ENCODE results near the gene PRKD1.
"Not testable (repeated sequence)": the region's sequence is repeated elsewhere in the genome, so short reads cannot be mapped to it uniquely, and the experiment has no call there.

The PRKD1 gene

DNA sequence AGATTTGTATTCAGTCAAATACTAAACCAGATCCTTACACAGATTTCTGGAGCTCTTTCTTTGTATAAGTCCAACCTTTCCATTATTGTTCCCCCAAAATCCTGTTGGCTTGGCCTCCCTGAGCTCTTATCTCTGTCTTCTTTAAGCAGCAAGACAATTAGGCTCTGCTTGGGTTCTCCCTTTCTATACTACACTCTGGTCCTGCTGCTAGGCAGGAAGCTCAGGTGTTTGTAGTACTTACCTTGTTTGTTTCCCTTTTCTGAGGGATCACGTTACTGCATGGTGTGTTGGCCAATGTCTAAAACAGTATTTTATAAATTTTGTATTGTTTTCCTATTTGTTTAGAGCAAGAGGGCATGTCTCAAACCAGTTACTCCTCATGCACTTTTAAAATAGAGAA, 192.9 kb downstream of the PRKD1 start:
- DNase-seq, result no peak

DNA sequence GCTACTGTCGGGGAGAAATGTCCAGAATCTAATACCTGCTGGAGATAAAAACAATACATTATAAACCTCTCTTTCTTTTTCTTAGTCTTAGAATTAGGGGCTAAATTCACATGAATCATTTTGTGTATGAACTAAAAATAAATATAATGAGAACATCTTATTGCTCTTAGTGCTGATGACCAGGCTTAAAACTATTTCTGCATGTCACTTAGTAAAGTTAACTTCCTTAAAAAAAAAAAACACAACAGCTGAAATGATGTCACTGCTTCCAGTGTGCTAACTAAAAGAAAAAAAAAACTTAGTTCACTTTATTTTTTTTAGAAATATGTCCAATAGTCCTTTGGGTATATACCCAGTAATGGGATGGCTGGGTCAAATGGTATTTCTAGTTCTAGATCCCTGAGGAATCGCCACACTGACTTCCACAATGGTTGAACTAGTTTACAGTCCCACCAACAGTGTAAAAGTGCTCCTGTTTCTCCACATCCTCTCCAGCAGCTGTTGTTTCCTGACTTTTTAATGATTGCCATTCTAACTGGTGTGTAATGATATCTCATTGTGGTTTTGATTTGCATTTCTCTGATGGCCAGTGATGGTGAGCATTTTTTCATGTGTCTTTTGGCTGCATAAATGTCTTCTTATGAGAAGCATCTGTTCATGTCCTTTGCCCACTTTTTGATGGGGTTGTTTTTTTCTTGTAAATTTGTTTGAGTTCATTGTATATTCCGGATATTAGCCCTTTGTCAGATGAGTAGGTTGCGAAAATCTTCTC, 200.9 kb downstream of the PRKD1 start:
- DNase-seq, result not testable (repeated sequence)

DNA sequence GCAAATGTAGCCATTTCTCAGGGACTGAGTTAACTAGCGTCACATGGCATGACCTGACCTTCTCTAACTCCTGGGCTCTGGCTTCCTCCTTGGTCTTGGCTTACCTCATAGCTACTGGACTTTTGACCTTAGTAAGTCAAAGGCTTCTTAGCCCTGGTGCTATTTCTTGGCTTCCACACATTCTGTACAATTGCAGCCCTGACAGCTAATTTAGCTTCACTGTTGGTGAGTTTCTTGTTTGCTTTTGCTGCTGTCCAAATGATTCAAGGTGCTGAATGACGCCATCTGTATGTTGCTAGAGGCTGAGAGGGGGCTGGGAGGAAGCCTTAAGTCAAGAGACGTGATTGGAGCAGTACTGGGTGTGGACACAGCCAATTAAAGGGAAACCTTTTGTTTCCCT, 202.7 kb downstream of the PRKD1 start:
- DNase-seq, result no peak

DNA sequence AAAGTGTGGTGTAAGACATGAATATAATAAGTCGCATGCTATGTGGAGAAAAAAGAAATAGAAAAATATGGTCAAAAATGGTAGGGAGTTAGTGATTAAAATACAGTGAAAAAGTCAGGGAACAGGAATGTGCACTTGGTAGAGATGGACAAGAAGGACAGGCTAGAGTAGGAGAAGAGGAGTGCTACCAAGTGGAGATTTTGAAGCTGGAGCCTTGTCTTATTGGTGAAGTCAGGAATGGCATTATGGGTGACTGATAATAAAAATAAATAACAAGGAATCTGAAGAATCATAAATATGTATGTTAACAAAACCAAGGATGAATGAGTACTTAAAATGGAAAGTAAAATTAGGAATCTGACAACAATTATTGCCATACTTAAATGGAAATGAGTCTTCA, 204.8 kb downstream of the PRKD1 start:
- DNase-seq, result no peak

DNA sequence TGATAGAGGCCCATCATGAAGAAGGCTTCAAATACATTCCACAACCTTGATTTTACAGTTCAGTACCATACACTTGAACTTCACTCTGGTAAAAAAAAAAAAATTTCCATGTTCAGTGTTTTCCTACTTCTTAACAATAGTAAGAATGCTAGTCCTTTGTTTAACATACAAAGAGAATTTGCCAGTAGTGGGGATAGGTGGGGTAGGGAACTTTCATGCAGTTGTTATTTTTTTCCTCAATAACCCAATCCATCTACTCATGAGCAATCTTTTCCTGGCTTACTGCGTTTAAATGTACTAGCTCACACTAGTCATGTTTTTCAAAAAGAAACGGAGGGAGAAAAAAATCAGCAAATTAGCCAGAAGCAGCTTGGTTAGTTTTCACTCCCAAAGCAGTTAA, 206.1 kb downstream of the PRKD1 start:
- DNase-seq, result no peak

DNA sequence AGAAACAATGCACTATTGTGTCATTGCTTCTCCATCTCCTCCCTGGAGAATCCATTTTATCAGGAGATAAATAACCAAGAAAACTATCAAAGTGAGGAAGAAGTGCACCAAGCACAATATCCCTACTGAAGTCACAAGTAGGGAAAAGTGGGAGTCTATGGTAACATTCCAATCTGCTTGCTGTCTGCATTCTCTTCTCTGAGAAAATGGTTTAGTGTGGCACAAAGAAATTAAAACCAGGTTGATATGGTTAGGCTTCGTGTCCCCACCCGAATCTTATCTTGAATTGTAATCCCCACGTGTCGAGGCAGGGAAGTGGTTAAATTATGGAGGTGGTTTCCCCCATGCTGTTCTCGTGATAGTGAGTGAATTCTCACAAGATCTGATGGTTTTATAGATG, 209.7 kb downstream of the PRKD1 start:
- DNase-seq, result no peak

DNA sequence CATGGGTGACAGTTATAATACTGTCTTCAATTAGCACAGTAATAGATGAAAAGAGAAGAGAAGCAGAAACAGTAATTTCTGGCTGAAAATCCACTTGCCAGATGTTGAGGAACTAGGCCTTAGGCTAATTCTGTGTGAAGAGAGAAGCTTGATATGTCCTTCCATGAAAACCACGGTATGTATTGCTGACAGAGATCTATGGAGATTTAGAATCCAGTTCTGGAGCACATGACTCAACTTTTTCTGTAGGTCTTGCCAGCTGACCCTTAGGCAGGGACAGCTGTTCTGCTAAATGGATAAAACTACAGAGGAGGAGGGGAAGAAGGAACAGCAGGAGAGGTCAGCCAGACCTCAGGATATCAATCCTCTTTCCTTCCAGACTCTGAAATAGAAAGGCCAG, 211.5 kb downstream of the PRKD1 start:
- no peak for DNase-seq

DNA sequence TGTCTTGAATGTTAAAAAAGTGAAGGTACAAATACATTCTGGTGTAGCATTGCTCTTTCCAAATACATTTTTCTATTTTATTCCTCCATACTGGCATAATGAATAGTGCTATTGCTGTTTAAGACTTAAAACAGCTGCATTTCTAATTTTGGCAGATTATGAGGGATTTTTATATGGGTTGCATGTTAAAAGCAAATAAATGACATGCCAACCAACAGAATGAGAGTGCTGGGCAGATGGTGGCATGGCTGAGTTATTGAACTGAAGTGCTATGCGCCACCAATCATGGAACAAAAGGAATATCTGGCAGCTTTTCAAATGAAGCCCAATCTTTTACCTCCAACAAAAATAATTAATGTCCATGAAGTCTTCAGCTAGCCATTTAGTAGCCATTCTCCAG, 215.0 kb downstream of the PRKD1 start:
- DNase-seq, result no peak

DNA sequence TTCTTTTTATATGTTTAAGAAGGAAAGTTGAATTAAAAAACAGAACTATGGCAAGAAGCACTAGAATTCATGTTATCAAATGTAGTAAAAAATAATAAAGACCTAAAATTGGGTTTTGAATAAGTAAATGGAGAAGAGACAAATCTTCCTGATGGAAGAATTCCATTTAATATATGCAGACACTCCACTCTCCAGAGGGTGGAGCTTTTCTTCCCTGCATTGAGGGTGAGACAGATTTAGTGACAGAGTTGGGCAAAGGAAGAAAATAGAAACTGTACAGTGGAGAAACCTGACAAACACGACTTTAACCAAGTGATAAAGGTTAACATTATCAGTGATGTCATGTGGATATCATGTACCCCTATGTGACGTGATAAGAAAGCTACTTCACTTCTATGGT, 217.6 kb downstream of the PRKD1 start:
- no peak for DNase-seq

DNA sequence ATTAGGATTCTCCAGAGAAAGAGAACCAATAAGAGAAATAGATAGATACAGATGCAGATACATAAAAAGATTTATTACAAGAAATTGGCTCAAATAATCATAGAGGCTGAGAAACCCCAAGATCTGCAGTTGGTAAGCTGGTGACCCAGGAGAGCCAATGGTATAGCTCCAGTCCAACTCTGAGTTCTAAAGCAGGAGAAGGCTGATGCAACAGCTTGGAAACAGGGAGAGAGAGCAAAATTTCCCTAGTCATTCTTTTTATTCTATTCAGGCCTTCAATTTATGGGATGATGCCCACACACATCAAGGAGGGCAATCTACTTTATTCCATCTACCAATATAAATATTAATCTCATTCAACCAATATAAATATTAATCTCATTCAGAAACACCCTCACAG, 218.2 kb downstream of the PRKD1 start:
- no peak for DNase-seq

DNA sequence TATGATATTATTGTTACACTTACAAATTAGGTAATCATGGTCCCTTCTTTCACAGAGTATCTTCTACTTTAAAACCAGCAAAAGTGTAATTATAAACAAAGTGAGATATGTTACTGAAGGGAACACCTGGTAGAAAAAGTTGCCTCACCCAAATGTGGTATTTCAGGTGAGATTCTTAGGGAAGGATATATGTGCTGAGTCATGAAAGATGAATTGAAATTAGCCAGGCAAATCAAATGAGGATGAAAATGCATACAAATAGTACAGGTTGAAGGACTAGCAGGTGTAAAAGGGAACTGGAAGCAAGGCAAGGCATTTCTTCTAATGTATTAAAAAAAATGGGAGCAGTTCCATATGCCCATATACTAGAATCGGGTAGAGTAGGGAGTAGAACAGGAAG, 220.9 kb downstream of the PRKD1 start:
- no peak for DNase-seq

DNA sequence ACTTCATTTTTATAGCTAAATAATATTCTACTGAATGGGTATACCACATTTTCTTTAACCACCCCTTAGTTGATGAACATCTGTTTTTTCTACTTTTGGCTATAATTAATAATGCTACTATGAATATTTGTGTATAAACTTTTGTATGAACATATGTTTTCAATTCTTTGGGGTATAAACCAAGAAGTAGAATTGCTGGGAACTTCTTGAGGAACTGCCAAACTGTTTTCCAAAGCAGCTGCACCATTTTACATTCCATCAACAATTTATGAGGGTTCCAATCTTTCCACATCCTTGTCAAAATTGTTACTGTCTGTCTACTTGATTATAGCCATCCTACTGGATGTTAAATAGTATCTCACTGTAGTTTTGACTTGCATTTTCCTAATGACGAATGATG, 221.8 kb downstream of the PRKD1 start:
- no peak for DNase-seq

DNA sequence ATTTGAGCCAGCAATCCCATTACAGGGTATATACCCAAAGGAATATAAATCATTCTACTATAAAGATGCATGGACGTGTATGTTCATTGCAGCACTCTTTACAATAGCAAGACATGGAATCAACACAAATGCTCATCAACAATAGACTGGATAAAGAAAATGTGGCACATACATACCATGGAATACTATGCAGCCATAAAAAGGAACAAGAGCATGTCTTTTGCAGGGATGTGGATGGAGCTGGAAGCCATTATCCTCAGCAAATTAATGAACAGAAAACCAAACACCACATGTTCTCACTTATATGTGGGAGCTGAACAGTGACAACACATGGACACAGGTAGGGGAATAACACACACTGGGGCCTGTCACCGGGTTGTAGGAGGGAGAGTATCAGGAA, 238.1 kb downstream of the PRKD1 start:
- DNase-seq, result not testable (repeated sequence)

DNA sequence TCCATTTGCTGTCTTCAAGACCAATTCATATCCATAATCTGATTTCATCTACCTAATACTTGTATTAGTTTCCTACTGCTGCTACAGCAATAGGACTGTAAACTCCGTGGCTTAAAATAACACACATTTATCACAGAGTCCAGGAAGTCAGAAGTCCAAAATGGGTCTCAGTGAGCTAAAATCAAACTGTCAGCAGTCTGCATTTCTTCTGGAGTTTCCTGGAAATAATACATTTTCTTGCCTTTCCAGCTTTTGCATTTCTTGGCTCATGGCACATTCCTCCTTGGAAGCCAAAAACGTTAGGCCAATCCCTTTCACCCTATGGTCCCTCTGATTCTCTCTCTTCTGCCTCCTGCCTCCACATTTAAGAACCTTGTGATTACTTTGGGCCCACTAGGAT, 239.8 kb downstream of the PRKD1 start:
- DNase-seq, result no peak

DNA sequence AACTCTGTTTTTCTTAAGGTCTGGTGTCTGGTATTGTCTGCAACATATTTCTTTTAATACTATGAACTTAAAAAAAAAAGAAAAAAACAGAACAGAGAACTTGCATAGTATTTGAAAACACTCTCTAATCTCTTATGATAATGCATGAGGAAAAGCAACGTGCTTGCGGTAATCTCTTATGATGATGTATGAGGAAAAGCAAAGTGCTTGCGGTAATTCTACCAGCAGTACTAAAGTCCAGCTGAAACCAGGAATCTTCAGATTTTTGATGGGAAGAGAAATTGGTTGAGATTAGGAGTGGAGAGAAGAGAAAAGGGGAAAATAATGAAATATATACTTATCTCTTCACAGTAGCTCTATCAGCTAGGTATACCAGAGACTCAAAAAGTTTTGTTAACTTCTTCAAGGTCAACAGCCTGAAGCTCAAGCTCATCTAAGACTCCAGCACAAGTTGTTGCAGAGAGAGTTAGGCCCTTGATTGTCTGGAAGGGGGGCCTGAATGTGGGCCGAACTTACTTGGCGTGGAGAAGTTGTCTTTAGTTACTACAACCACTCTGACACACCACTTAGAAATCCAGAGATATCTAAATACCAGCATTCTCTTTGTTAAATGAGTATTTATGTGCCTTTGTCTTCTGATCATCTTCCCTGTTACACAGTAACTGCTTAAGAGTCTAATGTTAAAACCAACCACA, 240.4 kb downstream of the PRKD1 start:
- no peak for DNase-seq

DNA sequence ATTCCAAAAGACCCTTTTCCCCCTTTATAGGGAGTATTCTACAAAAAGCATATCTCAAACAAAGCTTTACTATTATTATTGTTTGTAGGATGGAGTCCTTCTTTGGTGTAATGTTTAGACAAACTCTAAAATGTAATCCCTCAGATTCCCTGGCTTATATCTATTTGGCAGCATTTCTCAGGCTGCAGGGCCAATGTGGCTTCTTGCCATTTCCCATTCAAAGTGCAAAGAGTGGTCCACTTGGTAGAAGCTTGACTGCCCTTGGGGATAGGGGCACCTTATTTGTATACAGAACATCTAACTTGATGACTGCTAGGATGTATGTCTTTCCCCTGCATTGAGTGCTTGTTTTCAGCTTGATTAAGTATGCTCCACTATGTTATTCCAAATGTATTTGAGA, 242.7 kb downstream of the PRKD1 start:
- no peak for DNase-seq

DNA sequence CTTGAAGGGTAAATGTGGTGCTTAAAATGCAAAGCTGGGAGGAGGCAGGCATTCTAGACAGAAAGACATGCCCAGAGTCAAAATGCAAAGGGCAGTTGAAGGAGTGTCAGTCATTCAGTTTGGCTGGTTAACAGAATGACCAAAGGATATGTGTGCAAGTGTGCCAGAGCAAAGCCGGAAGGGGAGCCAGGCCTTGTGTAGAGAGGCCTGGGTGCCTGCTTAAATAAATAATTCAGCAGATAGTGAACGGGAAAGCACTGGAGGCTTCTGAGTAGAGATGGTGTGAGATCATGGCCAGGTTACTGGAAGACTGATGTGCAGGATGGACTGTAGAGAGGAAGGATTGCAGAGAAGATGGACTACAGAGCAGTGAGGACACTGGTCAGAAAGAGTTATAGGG, 244.9 kb downstream of the PRKD1 start:
- DNase-seq, result no peak

DNA sequence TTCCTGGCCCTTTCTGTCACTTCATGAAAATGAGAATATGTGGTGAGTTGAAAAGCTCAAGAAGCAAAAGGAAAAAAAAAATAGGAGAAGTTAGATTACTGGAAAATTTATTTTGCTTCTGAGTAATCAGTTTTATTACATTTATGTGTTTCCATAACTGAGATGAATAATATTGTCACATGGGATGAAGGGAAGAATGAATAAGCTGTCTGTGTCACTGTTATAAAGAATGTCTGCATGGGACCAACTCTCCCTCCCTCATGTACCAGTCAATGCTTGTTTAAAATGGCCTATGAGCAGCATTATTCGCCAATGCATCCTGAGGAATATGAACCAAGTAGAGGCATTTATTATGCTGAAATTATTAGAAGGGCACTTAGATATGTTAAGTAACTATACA, 246.3 kb downstream of the PRKD1 start:
- no peak for DNase-seq

DNA sequence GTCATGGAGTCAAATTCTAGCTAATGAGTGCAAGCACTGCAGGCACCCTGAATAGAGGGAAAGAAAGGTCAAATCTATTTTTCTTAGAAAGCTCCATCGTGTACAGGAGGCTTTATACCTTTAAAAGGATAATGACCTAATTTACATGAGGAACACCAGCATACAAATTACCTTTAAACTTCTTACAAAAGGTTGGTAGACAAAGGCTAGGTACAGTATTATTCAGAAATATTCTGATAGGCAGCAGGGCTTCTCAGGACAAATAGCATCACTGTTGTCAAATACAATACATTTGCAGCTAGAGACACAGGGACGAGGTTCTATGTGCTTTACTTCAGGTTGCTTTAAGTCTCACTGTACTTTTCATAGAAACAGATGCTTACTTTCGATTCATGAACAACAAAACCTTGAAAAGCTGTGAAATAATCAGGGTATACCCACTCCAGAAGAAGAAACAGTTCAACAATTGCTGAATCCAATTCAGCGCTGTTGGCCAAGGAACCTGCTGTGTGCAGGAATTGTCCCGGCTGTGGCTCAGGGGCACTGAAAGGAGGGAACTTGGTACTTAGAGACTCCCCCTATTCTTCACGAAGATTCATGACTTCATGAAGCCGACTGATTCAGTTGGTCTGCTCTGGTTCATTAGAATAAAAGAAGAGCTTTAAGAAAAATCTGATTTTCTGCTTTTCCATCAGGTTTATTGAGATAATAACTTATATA, 252.9 kb downstream of the PRKD1 start:
- DNase-seq, result no peak

DNA sequence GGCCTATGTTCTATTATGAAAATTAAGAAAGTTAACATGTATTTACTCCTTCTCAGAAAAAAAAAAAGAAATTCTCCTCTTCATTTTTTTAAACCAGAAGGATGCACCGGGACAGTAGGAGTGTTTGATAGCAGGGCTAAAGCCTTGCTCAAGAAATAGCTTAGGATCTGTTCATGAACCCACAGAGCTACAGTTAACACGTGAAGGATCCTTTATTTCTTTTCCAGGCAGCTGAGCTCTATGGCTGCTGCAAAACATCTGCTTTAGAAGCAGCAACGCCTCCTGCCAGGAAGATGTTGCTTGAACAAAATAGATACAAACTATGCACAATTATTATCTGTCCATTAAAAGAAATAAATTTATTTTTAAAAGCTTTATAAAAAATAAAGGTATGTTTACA, 254.8 kb downstream of the PRKD1 start:
- no peak for DNase-seq

DNA sequence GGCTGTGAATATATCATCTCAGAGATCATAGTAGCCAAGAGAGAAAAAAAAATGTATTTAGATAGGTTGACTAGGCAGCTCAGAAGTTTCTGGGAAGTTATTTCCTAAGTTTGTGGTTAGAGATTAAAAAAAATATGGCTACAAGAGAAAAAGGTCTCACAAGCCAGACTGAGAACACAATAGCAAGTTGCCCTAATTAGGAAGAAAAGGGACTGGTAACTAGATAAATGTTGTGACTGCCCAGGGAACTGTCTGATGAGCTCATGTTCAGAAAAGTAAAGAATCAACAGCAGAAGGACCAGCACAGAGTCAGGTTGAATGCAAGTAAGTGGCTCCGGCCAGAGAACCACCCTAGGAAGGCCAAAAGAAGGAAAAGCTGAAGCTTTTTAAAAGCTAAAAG, 256.6 kb downstream of the PRKD1 start:
- no peak for DNase-seq

DNA sequence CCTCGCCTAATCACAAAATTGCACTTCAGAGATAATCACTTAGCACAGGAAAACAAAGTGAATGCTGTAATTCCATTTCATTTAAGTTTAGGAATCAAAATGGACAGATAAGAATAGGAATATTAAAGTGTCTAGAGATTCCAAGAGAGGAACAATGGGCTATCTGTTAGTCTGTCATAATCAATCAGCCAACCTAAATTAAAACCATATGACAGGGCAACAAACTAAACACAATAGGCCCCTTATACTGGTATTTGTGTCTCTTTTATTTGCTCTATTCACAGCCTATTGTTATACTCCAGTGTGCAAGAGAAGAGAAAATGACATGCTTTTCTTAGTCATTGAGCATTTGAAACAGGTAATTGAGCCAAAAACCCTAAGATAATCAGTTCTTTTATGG, 259.4 kb downstream of the PRKD1 start:
- no peak for DNase-seq

DNA sequence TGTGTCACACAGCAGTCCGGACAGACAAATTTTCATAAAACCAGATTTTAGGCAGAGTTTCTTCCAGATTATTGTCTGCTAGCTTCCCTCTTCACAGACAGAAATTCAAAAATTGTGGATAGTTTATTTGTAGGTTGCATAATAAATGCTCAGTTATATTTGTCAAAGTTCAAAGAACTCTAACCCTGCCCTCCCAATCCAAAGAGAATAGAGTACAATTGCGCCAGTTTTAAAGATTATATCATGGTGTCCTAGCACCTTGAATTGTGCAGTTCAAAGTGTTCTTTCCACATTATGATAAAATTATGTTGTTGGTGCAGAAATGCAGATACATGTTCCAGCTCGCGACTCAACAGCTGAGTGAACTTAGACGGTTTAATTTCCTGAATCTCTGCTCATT, 263.1 kb downstream of the PRKD1 start:
- no peak for DNase-seq

DNA sequence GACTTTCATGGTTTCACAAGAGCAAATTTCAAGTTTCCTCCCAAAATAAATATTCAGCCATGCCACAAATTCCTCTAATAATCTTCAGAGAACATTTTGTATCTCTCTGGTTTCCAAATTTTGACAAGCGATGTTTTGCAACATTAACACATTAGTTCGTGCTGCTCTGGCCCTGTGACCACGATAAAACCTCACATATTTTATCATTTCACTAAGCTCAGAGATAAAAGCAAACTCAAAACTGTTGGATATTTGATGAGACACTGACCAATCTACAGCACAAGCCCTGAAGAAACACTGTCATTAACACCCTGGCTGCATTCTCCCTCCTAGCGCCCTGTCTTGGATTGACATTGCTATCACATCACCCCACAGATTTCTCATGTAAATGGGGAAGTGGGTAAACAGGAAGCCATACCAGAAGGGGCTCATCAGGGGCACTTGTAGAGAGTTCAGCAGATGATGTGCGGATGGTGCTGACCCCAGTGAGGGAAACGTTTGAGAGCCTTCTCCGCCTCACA, 264.3 kb downstream of the PRKD1 start:
- no peak for DNase-seq

All from stimulated activated CD4-positive, alpha-beta T cell treated with anti-CD3 and anti-CD28 coated beads, Interleukin-15, amount 100 ng/mL, for 24 hours (primary cell).